Nephron (organoid): Measurements from ENCODE around the gene GAL3ST2.
"Not testable (repeated sequence)": the region's sequence is repeated elsewhere in the genome, so short reads cannot be mapped to it uniquely, and the experiment has no call there.

Experiments
- H3K27ac Mint-ChIP-seq, 3 experiments: 2 replicates each; pipeline ENCODE4 v1.8.0; 2020; ENCODE audit warnings: mixed read lengths in 3 of 3, mild to moderate bottlenecking in 2 of 3, moderate library complexity in 1 of 3
- H3K27me3 Mint-ChIP-seq: 2 replicates; pipeline ENCODE4 v1.8.0; 2021; ENCODE audit warnings: low read depth, mild to moderate bottlenecking, moderate library complexity, mixed read lengths
- H3K36me3 Mint-ChIP-seq: 2 replicates; pipeline ENCODE4 v1.8.0; 2020; ENCODE audit warnings: low read depth, mixed read lengths
- H3K4me1 Mint-ChIP-seq: 2 replicates; pipeline ENCODE4 v1.8.0; 2020; ENCODE audit warnings: mixed read lengths
- H3K4me3 Mint-ChIP-seq, 3 experiments: 2 replicates each; pipeline ENCODE4 v1.8.0; 2020; ENCODE audit warnings: mild to moderate bottlenecking in 3 of 3, mixed read lengths in 3 of 3, moderate library complexity in 2 of 3
- H3K9me3 Mint-ChIP-seq: 2 replicates; pipeline ENCODE4 v1.8.0; 2020; ENCODE audit warnings: mixed read lengths
- CTCF ChIP-seq, 3 experiments: fragments of 200-600 bp; sonication (generic); IDR thresholded peaks; one replicate each; pipeline ENCODE4 v1.5.0; 2021; ENCODE audit warnings: antibody characterized with exemption in 3 of 3; ENCODE audit not compliant: unreplicated experiment in 3 of 3

GAL3ST2 gene

GRCh38 chr2:241753493-241753892 is 23.1 kb upstream of the GAL3ST2 start:
- H3K9me3 Mint-ChIP-seq = no peaks in the 10 kb centered on the region
- no peaks in the 10 kb centered on the region for H3K4me1 Mint-ChIP-seq
- no peak overlapping the region for H3K27ac Mint-ChIP-seq
- H3K4me3 Mint-ChIP-seq = no peak overlapping the region
- TF ChIP-seq CTCF (IDR thresholded peaks at IDR 0.05; ENCODE audit: unreplicated experiment in 3 of 3) = no peak
- H3K36me3 Mint-ChIP-seq = peaks cover 51% of the 10 kb centered on the region
- H3K27me3 Mint-ChIP-seq = no peaks in the 10 kb centered on the region

- H3K4me3 Mint-ChIP-seq = no peak overlapping the region
- no peaks in the 10 kb centered on the region for H3K9me3 Mint-ChIP-seq
- H3K27ac Mint-ChIP-seq = no peak overlapping the region
- H3K4me1 Mint-ChIP-seq = peaks cover 3% of the 10 kb centered on the region
- peaks cover 51% of the 10 kb centered on the region for H3K36me3 Mint-ChIP-seq
- no peak for TF ChIP-seq CTCF (IDR thresholded peaks at IDR 0.05; ENCODE audit: unreplicated experiment in 3 of 3)
- H3K27me3 Mint-ChIP-seq = no peaks in the 10 kb centered on the region
Measured at GRCh38 chr2:241754042-241754441, 22.6 kb upstream of the GAL3ST2 start.

GRCh38 chr2:241755166-241755565 is 21.5 kb upstream of the GAL3ST2 start:
- Mint-ChIP-seq H3K9me3 (peaks cover 2% of the 10 kb centered on the region), H3K36me3 (peaks cover 50% of the 10 kb centered on the region), H3K27me3 (no peaks in the 10 kb centered on the region), H3K27ac (no peak overlapping the region), H3K4me1 (peaks cover 11% of the 10 kb centered on the region), H3K4me3 (no peak overlapping the region)
- TF ChIP-seq CTCF (IDR thresholded peaks at IDR 0.05; ENCODE audit: unreplicated experiment in 3 of 3) = no peak

- no peak for TF ChIP-seq CTCF (IDR thresholded peaks at IDR 0.05; ENCODE audit: unreplicated experiment in 3 of 3)
- Mint-ChIP-seq H3K27me3 (no peaks in the 10 kb centered on the region), H3K9me3 (peaks cover 3% of the 10 kb centered on the region), H3K36me3 (peaks cover 49% of the 10 kb centered on the region), H3K4me3 (no peak overlapping the region), H3K27ac (no peak overlapping the region), H3K4me1 (peaks cover 11% of the 10 kb centered on the region)
Measured at GRCh38 chr2:241755777-241756176, 20.8 kb upstream of the GAL3ST2 start.

GRCh38 chr2:241759067-241759807 is 17.4 kb upstream of the GAL3ST2 start:
- peaks cover 3% of the 10 kb centered on the region for H3K27me3 Mint-ChIP-seq
- peaks cover 43% of the 10 kb centered on the region for H3K36me3 Mint-ChIP-seq
- peak overlapping the region; percentile 26 to 87 (median 80) for H3K27ac Mint-ChIP-seq
- H3K9me3 Mint-ChIP-seq = peaks cover 5% of the 10 kb centered on the region
- H3K4me1 Mint-ChIP-seq = peaks cover 24% of the 10 kb centered on the region
- no peak overlapping the region for H3K4me3 Mint-ChIP-seq
- no peak for TF ChIP-seq CTCF (IDR thresholded peaks at IDR 0.05; ENCODE audit: unreplicated experiment in 3 of 3)

- H3K4me1 Mint-ChIP-seq = peaks cover 29% of the 10 kb centered on the region
- not testable (repeated sequence) for H3K9me3 Mint-ChIP-seq, H3K27me3 Mint-ChIP-seq, H3K4me3 Mint-ChIP-seq
- H3K36me3 Mint-ChIP-seq = peaks cover 41% of the 10 kb centered on the region
- peak overlapping the region in 2 of 3 experiments; percentile 80 to 87 for H3K27ac Mint-ChIP-seq
Measured at GRCh38 chr2:241759893-241760292, 16.7 kb upstream of the GAL3ST2 start.
